ENCODE results near the gene TNFSF18.
"Not testable (repeated sequence)": the region's sequence is repeated elsewhere in the genome, so short reads cannot be mapped to it uniquely, and the experiment has no call there.

Gene TNFSF18, protein sequence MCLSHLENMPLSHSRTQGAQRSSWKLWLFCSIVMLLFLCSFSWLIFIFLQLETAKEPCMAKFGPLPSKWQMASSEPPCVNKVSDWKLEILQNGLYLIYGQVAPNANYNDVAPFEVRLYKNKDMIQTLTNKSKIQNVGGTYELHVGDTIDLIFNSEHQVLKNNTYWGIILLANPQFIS

DNA sequence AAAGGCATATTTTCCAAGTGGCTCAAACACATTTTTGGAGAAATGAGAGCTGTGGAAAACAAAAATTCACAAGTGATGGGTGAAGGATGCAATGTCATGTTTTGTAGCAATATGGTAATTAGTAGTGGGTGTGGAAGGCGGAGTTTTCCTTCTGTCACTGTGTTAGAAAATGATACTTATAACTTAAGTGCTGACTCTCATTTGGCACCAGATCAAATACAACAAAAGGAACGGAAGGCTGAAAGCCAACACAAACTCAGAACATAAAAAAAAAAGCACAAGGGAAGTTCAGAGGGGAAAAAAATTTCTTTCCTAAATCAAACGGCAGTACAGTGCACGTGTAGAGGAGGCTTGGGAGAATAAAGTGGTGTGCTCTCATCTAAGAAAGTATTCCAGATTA lies at the start of gene TNFSF18:
Gene TNFSF18 (minus strand): TSS at position 77 of the 400 bp plus-strand sequence. CDS start 45 bp downstream, at position 32.
- no peak for DNase-seq

DNA sequence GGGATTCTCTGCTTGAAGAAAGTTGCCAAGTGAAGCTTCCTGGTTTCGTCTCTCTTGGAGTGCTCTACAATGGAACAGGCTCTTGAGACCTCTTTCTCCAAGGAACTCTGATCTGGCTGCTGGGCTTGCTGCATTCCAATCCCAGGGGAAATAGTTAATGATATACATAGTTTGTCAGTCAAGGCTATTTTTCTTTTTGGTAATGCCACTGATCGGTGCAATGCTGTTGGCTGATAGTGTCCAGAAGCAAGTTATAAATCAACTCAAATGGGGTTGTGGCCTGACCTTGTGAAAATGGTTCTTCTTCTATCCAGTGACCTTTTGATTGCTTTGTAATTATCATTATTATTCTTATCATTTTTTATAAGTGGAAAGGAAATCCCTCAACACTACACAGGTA lies 48.4 kb upstream of the TNFSF18 start:
- DNase-seq: no peak

DNA sequence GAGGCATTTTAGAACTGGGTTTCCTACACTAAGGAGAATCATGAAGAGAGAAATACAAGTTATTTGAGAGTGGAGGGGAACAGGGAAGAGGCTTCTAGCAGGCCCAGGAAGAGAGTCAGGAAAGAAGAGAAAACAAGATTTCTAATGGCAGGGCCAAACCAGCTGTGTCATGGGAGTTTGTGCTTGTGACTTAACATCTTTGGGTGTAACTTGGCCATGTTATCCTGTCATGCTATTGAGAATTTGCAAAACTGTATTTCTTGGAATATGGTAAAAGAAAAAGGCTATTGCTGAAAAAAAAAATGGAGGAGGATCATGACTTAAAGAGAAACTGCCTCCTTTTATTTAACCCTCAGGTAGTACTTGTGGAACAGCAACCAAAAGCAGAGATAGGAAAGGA lies 47.4 kb upstream of the TNFSF18 start:
- no peak for DNase-seq

DNA sequence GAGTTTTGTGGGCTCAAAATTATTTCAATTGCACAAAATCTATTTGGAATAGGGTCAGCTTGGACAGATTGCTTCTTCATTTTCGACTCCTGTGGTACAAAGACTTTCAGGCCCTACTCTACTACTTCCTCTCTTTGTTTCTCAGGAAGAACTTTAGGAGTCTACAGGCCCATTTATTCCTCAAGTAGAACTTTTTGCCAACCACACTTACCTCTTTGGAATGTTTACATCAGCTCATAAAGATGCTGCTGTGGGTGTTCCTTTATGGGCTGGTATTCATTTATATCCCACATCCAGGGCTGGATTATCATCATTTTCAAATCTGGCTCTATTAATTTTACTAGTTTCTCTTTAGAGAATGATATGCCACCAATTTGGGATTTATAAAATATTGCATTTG lies 46.3 kb upstream of the TNFSF18 start:
- DNase-seq: no peak

DNA sequence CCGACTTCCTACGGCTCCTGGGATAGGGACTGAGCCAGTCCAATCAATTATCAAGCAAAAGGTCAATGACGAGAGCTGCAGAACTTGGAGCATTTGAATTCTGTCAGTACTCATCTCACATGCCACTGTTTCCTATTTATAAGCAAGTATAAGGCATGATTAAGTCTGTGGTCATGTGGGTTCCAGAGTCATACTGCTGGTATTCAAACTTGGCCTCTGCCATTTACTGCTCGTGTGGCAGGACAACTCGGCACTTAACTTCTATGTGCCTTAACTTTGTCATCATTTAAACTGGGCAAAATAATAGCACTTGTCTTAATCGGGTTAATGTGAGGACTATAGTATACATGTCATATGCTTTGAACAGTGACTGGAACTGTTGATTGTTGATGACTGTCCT lies 44.9 kb upstream of the TNFSF18 start:
- DNase-seq: no peak

DNA sequence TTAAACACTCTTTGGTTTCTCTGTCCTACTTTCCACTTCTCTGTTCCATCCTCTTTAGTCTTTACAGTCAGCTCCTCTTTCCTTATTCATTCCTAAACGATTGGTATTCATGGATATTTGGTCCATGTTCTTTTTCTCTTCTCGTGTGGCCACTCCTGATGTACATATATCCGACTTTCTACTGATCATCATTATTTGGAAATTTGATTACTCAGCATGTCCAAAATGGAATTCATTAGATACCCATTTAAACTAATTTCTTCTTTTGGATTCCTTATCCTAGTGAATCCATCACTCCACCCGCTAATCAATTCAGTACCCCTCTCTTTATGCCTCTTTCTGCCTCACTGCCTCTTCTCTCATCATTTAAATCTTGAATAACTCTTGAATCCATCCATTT lies 43.8 kb upstream of the TNFSF18 start:
- no peak for DNase-seq

DNA sequence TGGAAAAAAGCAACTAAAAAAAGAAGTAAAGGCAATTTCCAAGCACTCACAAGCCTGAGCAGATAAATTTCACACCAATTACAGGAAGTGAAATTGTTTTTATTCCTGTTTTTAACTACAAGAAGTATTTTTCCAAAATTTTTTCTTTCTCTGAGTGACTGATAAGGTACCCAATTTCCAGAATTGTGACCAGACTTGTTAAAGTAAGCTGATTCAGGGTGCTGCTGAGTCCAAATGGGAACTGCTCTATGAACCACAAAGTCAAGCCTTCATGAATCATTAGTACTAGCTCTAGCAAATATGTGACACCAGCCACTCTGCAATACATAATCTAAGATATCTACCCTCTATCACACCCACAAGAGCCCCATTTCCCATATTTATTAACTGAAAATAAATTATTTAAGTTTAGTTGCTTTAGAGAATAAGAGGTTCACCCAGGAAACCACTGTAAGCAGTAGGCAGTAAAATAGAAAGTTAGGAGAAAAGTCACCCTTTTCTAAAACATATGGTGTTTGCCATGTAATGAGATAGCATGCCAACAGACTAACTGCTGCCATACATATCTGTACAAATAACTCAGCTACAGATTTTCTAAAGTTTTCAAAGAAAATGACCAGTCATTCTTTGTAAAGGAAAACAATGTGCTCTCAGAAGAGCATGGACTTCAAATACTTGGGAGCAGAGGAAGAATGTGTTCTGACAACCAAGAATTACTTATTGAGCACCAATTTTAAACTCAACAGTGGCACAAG lies 43.1 kb upstream of the TNFSF18 start:
- no peak for DNase-seq

DNA sequence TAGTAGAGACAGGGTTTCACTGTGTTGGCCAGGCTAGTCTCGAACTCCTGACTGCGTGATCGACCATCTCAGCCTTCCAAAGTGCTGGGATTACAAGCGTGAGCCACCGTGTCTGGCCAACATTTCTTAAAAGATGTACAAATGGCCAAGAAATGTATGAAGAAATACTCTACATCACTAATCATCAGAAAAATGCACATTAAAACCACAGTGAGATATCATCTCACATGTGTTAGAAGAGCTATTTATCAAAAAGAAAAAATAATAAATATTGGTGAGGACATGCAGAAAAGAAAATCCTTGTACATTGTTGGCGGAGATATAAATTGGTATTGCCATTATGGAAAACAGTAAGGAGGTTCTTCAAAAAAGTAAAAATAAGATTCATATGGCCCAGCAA lies 33.6 kb upstream of the TNFSF18 start:
- no peak for DNase-seq

DNA sequence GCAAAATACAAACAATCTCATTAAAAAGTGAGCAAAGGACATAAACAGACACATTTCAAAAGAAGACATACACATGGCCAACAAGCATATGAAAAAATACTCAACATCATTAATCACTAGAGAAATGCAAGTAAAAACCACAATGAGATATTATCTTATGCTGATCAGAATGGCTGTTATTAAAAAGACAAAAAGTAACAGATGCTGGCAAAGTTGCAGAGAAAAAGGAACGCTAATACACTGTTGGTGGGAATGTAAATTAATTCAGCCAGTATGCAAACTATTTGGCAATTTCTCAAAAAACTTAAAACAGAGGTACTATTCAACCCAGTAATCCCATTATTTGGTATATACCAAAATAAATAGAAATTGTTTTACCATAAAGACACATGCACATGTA lies 32.2 kb upstream of the TNFSF18 start:
- DNase-seq: no peak

DNA sequence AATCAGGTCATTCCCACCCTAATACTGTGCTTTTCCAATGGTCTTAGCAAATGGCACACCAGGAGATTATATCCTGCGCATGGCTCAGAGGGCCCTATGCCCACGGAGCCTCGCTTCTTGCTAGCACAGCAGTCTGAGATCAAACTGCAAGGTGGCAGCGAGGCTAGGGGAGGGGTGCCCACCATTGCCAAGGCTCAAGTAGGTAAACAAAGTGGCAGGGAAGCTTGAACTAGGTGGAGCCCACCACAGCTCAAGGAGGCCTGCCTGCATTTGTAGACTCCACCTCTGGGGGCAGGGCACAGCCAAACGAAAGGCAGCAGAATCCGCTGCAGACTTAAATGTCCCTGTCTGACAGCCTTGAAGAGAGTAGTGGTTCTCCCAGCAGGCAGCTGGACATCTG lies 23.5 kb upstream of the TNFSF18 start:
- DNase-seq: not testable (repeated sequence)

DNA sequence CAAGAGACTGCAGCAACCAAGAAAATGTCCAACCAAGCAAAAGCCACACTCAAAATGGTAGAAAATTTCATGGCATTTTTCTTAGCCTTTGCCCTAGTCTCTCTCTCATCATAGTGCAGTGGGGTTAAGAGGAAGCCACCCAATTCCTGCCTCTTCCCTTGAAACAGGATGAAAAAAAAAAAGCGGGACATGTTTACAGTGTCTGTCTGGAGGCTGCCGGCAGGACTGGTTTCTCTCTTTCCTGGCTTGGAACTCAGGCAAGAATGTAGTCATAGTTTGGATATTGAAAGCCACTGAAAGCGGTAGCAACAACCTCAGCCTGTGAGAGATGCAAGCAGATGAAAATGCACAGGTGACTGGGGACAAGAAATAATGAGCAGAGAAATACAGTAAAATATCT lies 13.3 kb upstream of the TNFSF18 start:
- no peak for DNase-seq

DNA sequence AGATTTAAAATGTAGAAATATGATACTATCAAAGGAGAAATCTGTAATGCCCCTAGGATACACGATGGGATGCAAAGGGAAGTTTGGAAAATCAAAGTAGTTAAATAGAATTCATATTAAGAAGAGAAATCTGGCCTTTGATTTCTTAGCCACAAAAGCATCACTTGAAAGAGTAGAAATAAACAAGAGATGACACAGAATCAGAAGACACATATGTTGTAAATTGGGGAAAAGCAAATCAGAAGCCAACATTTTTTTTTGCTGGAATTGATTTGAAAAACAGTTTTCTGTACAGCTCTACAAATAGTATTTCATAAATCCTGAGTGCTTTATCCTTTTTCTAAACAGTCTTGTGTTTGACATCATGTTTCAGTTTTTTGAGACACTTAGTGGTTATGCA lies 12.4 kb upstream of the TNFSF18 start:
- no peak for DNase-seq

DNA sequence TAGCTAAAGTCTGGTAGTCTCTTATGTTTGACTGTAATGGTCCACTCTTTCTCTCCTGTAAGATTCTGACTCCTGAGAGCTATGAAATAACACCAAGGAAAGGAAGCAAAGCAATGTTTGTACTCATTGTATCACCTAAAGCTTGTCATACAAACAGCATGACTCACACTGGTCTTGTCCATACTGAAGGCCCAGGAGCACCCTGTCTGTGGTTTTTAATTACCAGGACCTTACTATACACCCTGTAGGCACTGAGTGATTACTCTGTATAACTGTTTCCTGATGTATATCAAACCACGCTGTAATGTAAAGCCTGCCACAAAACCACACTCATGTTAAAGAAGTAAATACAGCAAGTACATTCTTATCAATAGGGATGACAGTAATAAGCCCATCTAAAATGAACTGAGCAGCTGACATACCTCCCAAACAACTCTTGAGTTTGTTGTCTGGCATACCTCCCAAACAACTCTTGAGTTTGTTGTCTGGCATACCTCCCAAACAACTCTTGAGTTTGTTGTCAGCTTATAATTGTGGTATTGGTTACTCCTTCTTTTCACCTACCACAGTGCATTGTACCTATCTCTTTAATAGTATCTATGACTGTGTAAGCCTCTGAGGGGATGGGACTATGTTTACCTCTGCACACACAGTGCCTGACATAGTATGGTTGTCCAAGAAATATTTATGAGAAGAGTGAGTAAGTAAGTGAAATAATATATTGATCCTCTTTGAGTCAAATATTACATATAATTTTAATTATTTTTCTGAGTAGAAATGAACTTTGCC lies 11.6 kb upstream of the TNFSF18 start:
- DNase-seq: no peak

DNA sequence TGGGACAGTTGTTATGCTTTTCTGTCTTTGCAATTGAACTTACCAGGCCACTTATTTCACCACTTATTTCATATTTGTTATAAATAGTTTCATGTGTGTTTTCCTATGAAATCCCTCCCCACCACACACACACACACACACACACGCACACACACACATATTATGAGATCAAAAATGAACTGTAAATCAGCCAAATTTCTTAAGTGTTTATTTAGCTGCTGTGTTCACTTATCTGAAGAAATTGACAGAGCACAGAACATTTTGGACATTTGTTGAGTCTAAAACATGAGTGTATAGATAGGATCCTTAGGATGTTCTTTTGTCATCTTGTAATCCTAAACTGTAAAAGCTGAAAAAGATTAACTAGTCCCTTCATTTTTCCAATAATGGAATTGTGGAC lies 7.8 kb upstream of the TNFSF18 start:
- DNase-seq: no peak

DNA sequence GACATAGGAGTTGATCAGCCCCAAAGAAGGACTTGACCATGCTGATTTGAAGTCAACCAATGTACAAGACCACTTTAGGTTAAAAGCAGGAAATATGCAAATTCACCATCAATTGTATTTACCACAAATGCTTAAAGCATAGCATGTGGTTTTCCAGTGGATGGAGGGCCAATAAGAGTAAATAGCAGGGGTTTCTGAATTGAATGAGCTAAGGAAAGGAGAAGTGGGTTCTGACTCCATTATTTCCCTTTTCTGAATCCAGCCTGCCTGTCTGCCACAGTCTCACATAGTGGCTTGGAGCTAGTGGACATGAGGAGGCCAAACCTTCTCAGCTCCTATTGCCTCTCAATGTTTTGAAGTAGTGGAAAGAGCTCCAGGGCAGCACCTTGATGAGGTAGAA lies 7.2 kb upstream of the TNFSF18 start:
- DNase-seq: no peak

DNA sequence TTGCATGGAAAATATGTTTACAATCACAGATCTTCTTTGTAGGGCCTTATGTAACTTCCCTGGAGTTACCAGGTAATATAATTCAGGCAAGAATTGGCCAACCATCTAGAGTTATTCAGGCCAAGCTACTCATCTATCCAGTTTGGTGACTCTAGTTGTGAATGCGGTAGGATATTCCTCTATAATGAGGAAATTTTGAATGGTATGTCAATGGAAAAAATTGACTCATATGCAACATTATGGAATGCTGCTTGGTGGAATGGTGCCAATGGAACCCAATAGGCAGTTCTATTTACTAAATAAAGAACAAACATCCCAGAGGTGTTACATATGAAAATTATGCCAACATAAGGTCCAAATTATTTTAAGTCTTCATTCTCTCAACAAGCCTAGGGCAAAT lies 5.6 kb upstream of the TNFSF18 start:
- DNase-seq: no peak

DNA sequence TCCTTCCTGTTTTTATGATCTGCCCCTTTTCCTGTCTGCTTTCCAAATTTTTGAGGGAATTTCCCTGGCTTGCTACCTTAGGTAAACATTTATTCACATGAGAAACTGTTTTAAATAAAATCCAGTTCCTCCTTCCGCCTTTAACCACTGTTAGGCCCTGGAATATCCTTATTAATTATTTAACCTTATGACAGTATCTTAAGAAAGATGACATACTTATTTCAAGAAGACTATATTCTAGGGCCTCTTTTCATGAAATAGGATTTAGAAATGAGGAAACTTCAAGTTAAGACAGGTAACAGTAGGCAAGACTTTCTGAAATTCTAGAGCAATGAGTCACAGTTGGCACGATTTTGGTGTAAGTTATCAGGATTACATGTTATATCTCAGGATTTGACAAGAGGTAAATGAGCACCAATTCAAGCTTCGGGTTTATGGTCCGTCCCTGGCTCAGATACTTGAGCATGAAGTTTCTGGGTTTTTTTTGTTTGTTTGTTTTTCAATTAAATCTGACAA lies 2.0 kb upstream of the TNFSF18 start:
- DNase-seq: no peak

DNA sequence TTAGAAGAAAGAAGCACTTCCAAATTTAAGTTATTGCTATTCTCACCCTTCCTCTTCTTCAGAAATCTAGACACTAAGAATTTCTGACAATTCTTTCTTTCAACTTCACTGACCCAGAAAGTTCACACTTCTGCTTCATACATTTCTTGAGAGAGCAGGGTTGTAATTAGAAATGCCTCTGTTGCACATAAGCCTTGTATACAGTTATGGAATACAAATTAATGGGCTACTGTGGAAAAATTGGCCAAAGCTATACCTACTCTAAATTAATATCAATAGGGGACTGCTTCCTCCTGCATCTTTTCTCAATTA lies 1.5 kb downstream of the TNFSF18 start:
- DNase-seq: no peak

DNA sequence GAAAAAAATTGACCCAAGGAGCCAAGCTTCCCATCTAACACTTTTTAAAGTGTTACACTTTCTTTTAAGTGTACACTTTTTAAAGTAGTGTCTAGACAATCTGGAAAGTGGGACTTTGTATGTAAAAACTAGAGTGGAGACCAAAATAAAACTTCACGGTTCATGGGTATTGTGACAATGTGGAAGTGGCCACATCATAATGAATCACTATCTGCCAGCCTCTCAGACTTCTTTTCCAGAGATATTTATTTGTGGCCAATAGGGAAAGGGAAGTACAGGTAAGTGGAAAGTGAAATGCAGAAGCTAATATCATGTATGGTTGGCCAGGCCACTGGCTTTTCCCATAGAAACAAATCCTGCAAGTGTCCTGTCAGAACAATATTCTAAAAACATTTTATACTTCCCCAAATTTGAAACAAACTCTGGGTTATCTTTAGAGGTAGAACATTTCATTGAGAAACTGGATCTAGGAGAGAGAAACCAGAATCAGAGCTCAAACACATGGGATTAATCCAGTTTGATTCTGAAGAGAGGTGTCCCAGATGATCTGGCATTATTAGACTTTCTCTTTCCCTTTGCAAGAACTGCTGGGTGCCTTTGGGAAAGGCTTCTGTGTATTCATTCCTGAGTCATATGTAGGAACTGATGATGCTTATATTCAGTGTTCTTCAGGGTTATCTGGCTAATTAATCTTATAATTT lies 2.0 kb downstream of the TNFSF18 start:
- DNase-seq: no peak

DNA sequence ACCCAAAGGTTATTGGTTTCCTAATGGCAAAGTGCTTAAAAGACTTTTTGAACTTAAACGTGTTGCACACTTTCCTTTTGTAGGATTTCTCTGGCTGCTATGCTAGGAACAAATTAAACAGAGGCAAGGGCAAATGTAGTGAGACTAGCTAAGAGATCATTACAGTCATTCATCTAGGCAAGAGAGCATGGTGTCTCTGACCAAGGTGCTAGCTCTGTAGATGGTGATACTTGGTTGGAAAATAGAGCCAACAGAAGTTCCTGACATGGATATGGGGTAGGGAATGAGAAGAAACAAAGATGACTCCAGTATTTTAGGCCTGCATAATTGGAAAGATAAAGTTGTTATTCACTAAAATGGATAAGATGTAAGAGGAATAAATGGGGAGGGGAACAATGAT lies 6.1 kb downstream of the TNFSF18 start:
- no peak for DNase-seq

DNA sequence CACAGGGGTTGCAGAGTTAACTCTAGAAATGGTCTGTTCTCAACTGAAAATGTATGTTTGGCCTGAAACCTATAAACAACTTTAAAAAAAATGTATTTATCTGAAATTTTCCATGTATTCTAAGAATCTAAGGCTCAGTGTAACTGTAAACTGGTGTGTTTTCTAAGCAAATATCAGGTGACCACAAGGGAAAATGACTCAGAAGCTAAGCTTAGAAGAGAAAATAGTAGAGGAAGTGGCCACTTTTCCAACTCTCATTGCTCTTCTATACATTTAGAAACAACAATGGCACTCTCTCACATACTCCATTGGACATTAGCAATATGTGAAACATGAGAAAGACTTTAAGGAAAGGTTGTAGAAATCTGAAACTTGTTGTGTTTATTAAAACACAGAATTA lies 7.5 kb downstream of the TNFSF18 start:
- DNase-seq: no peak

DNA sequence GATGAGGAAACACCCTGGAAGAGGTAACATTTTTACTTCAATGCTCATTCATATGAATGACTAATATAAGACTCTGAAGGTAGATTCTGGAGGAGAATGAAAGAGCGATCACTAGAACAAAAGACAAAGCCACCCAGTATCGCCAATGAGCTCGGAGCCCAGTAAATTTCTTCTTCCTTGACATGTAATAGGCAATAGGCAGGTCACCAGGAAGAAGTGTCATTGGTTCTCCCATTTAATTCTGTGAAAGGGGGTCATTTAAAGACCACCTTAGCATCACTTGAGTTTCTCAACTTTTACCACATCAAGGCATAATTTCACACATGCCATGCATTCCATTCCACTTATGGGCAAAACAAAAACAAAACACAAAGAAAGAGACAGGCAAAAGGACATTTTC lies 7.9 kb downstream of the TNFSF18 start:
- no peak for DNase-seq

DNA sequence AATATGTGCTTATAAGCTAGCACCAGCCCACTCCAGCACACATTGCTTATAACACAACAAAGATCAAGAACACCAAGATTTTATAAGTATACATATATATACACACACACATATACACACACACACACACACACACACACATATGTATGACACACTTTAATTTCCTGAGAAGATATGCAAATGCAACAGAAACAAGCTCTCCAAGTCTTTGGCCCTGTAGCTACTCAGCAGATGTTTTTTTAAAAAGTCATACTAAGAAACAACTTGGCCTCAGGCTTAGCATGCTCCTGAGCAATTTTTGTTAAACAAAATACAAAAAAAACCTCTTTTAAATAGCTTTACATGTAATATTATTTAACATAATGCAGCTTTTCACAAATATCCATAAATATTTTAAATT lies 11.1 kb downstream of the TNFSF18 start:
- no peak for DNase-seq

Measured in CD4-positive, alpha-beta T cell treated with Interleukin-17A for 1 hour (primary cell).